Fibroblast of skin of left biceps (primary cell): ENCODE measurements around the gene ANP32A.
"Not testable (repeated sequence)": the region's sequence is repeated elsewhere in the genome, so short reads cannot be mapped to it uniquely, and the experiment has no call there.

ENCODE experiments used
- DNase-seq, 2 experiments: peaks; one replicate each; pipeline ENCODE4 v3.0.0-alpha.2; 2013; ENCODE audit warnings: low read depth in 2 of 2

The ANP32A gene

DNA sequence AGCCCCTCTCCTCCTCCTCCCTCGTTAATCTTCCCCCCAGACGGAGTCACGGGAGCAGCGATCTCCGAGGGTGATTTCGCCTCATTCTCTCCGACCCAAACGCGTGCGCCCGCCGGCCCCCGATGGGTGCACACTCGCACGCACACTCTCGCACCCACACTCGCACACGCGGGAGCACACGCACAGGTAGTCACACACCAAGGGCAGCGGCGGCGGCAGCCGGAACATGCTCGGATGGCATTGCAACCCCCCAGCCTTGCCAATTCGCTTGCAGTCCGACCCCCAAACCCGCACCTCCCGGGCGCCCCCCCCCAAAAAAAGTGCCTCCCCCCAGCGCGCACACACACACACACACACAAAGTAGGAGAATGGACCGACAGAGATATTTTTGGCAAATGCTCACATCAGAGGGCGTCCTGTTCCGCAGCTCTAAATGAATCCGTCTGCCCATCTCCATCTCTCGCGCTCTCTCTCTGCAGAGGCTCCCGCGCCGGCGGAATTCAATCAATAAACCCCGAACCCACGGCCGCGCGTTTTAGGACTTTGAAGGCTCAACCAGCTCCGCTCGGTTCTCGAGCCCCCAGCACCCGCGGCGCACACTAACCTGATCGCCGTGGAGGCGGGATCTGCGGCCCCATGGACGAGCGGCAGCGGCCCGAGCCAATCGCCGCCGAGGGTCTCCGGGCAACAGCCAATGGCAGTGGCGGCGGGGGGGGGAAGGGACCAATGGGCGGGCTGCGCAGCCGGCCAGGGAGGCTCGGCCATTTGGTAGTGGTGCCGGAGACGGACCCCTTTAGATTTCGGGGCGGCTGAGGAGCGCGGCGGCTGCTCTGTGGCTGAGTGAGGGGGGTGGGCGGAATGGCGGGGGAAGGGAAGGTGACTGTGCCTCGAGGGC, at the start of gene ANP32A:
TSS of gene ANP32A (minus strand) at position 601 of the 895 bp plus-strand sequence. CDS start at position 457, 144 bp downstream.
- peak; percentile 94 to 95 for DNase-seq

DNA sequence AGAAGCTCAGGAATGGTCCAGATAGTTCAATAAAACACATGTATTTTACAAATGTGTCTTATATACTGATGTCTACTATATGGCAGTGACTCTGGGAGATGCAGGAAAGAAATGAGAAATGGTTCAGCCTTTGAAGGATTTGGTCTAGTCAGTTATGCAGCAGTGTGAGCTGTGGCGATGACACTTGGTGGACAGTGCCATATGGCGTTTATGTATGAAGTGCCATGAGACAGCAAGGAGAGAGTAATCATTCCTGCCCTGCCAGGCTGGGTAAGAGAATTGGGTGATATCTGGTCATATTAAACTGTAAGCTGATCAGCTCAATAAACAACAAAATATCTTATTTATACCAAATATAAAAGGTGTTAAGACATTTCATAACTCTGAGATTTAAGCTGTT, 47.6 kb upstream of the ANP32A start:
- no peak for DNase-seq

DNA sequence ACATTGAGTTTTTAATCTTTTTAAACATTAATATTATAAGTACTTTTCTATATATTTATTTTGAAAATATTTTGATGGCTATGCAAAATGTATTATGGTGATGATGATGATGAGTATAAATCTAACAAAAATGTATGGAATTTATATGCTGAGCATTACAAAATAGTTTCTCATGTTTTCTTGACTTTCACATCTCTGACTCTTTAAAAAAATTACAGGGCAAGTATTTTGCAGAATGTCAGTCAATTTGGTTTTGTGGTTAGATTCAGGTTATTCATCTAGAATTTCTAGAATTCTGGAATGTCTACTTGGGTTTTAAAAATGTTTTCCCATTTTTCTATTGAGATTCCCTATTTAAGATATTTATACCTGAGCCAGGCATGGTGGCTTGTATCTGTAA, 41.7 kb upstream of the ANP32A start:
- DNase-seq: no peak

DNA sequence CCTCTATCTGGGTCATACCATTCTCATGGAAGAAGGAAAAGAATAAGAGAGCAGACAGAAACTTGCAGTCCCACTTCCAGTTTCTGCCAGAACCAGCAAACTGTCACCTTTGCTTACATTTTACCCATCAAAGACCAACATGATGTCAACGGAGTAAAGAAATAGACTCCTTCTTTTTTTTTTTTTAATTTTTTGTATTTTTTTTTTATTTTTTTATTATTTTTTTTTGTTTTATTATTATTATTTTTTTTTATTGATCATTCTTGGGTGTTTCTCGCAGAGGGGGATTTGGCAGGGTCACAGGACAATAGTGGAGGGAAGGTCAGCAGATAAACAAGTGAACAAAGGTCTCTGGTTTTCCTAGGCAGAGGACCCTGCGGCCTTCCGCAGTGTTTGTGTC, 38.0 kb upstream of the ANP32A start:
- DNase-seq: not testable (repeated sequence)

DNA sequence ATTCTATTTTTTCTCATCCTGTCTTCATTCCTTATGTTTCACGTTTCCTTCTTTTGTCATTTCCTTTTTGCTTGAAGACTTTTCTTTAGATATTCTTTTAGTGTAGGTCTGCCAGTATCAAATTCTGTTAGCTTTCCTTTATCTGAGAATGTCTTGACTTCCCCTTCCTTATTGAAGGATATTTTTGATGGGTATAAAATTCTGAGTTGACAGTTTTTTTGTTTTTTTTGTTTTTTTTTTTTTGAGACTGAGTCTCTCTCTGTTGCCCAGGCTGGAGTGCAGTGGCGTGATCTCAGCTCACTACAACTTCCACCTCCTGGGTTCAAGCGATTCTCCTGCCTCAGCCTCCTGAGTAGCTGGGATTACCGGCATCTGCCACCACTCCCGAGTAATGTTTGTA, 36.7 kb upstream of the ANP32A start:
- not testable (repeated sequence) for DNase-seq

DNA sequence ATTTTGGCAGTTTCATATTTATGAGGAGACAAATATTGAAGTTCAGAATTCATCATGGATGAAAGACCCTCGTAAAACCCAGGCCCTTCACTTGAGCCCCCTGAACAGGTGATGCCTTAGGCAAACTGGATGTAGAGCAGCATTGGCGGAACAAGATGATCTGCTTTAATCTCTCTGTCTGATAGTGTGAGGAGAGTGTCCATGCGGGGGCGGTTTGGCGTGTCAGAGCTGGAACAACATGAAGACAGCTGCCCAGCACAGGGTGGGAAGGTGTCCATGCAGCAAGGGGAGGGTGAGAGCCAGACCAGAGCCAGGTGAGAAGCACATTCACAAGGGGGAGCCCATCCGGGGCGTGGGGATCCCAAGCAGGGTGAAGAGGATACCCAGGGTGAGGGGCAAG, 31.8 kb upstream of the ANP32A start:
- no peak for DNase-seq

DNA sequence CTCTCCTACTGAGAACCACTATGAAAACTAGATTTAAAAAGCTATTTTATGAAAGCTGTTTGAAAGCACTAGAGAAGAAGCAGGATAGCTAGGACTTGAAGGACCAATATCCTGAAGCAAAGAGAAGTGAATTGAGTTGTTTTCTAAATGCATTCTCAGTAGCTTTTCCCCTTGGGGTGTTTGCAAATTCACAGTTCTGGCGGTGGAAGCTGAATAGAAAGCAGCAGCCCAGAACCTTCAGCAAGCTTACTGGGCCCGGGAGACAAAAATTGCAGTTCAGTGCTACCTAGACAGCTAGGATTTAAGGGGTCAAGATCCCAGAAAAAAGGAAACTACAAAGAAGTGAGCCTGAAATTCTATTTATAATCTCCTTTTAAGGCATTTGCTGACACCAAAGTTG, 31.3 kb upstream of the ANP32A start:
- DNase-seq: no peak

DNA sequence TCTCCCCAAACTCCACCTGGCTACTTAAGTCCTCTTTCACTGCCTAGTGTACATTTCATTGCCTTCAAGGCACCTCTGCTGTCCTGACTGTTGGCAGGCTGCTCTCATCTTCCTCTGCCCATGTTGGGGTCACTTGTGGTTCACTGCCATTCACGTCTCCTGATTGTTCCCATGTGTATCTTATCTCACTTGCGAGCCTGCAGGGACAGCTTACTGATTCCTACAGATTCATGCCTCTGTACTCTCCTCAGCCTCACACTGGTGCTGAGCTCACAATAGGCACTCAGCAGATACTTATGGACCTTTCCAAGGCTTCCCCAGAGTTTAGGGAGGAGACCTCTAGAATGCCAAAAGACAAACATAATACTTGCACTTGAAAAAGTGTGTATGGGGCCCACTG, 28.8 kb upstream of the ANP32A start:
- no peak for DNase-seq

DNA sequence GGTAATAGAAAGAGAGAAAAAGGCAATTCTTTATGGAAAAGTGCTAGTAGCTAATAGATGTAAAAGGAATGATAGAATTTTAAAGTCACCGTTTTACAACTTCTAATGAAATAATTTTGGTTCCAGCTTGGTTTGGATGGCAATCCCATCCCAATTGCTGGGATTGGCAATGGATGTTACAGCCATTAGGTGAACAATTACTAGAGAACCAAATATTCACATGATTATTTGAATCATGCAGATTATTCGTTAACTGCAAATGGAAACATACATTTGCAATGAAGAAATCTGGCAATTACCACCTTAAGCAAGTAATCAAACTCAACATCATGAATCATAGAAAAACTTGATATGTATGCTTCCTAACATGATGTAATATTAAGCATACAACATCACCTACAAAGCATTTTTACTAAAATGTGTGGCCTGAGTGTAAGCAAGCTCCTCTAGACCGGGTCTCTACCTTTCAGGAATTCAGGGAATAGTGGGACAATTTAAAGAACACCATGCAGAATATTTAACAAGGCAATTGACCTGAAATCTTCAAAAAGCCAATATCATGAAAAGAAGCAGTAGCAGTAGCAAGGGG, 26.2 kb upstream of the ANP32A start:
- no peak for DNase-seq

DNA sequence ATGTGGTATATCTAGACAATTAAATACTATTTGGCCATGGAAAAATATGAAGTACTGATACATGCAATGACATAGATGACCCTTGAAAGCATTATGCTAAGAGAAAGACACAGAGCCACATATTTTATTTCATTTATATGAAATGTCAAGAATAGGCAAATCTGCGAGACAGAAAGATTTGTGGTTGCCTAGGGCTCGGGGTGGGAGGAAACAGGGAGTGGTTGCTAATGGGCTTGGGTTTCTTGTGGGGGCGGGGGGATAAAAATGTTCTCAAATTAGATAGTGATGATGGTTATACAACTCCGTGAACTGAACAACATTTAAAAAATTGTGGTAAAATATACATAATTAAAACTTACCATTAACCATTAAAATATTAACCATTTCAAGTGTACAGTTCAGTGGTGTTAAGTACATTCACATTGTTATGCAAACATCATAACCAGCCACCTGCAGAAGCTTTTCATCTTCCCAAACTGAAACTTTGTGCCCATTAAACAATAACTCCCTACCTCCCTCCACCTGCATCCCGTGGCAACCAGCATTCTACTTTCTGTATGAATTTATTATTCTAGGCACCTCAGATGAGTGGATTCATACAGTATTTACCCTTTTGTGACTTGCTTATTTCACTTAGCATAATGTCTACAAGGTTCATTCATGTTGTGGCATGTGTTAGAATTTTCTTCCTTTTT, 24.3 kb upstream of the ANP32A start:
- DNase-seq: no peak

DNA sequence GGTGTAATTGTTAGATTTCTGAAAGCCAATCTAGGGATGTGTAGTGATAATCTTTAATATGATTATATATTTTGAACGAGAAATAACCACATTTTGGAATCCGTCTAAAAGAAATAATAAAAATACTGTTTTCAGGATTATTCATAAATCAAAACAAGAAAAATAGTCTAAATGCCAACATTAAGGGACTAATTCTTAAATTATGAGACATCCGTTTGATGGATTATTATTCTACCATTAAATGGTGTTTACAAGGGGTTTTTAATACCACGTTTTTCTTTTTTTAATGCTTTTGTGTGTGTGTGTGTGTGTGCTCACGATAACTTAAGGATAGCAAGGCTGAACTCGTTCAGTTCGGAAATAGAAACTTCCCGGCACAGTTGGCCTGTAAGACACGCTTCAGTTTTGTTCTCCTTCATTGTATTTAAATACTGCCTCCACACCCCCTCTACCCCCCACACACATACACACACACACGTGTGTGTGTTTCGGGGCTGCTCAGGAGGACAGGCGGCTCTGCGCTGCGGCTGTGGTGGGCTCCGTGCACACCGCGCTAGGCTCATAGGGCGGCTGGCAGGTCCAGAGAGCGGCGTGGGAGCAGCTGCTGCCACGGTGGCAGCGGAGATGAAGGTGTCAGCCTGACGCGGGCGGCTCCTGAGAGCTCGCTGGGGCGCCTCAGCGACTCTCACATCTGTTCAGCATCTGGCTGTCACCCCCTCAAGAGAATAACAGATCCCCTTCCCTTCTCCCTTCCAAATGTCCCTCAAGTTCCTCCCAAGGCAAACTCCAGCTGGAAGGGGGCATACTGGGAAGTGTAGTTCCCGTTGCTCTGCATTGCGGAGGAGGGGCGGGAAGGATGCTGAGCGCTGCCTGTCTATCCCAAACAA, 23.0 kb upstream of the ANP32A start:
- DNase-seq: no peak

DNA sequence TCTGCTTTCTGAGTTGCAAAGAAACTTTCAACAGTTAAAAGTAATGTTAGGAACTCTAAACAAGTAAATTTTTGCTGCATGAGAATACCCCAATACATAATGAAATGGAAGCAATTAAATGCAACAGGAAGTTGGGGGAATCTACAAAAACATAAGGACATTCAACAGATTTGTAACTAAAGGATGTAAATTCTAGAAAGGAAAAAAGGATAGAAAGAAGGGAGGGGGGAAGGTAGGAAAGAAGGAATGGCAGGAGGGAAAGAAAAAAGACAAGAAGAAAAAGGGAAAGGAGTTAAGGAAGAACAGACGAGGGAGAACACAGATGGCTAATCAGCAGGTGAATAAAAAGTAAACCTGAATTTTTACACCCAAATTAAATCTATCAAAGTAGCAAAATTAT, 22.3 kb upstream of the ANP32A start:
- no peak for DNase-seq

DNA sequence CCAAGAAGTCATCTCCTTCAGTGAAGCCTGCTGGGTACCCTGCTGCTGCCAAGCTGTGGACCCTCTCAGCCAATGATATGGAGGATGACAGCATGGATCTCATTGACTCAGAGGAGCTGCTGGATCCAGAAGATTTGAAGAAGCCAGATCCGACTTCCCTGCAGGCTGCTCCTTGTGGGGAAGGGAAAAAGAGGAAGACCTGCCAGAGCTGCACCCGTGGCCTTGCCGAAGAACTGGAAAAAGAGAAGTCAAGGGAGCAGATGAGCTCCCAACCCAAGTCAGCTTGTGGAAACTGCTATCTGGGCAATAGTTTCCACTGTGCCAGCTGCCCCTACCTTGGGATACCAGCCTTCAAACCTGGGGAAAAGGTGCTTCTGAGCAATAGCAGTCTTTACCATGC, 13.7 kb upstream of the ANP32A start:
- DNase-seq: no peak

DNA sequence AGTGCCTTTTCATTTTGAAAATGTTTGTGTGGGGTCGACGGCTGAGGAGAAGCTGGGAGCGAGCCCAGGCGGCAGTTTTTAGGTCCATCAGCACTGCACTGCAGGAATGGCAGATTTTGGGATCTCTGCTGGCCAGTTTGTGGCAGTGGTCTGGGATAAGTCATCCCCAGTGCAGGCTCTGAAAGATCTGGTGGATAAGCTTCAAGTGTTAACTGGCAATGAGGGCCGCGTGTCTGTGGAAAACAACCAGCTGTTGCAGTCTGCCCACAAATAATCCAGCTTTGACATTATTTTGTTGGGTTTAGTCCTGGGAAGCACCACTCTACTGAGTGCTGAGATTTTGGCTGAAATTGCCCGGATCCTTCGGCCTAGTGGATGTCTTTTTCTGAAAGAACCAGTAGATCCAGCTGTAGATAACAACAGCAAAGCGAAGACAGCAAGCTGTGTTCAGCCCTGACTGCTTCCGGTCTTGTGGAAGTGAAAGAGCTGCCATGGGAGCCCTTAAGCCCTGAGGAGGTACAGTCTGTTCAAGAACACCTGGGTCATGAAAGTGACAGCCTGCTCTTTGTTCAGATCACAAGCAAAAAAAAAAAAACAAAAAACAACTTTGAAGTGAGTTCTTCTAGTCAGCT, 13.1 kb upstream of the ANP32A start:
- no peak for DNase-seq

DNA sequence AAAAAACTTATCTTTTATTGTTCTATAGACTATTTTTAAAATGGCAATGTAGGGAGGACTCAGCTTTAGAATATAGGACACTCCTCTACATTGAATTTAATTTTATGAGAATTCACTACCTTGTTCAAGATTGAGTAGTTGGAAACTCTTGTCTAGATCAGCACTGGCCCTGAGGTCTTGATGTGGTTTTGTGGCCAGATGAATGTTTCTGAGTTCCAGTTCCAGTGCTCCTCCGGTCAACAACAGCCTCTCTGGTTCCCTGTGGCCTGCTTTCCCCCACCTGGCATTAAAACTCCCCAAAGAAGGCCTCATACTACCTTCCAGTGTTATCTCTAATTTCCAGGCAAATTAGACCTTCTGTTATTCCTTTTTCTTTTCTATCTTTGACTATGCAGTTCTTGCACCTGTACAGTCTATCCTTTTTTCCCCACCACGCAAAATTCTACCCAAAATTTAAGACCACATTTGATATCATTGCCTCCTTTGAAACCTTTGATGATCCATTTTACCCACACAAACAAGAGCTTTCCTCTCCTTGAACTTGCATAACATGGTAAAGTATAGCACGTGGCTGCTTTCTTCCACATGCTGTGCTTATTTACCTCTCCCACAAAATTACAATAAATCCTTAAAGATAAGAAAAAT, 9.6 kb upstream of the ANP32A start:
- DNase-seq: no peak

DNA sequence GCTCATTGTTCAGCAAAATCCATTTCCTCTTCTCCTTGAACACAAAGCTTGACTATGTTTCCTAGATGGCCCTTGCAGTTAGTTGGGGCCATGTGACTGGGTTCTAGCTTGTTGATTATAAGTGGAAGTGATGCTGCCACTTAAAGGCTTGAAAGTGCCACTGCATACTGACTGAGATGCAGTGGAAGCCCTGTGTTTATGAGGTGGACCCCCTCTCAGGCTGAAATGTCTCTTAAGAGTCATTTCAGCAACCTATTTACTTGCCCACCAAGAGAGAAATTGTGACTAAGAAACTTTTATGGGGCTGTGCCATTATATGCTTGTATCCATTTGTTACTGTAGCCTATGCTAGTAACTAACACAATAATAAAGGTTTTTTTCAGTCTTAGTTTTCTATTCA, 8.4 kb upstream of the ANP32A start:
- no peak for DNase-seq

DNA sequence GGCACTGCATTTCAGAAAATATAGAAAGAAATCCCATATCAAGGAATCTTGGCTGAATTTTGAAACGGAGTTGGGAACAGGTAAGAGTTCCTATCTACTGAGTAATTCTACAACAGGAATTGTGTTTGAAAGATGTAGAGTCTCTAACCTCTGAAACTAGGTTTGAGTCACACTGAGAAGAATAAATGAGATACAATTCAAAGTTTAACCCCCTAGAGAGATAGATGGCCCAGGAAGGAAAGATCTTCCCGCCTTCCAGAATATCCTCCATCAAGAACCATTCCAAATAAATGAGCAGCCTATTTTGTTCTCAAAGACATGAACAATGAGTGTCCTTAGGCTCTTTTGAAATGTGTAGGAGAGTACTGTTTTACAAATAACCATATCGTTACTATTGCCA, 2.9 kb upstream of the ANP32A start:
- no peak for DNase-seq

DNA sequence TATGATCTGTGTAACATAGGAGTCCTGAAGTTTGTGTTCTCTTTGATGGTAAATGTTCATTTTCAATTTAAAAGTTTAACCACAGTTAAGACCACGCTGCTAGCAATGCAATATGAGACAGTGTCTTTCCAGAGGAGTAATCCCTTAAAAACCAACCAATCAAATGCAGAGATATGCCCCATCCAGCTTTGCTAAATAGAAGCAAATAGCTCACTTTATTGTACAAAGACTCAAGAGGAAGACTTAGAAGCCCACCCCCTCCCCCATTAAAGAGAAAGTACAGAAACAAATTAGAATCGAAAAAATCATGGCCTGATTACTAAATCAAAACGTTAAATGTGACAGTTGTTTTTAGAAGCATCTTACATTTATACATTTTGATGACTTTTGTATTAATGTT, 2.1 kb upstream of the ANP32A start:
- no peak for DNase-seq

DNA sequence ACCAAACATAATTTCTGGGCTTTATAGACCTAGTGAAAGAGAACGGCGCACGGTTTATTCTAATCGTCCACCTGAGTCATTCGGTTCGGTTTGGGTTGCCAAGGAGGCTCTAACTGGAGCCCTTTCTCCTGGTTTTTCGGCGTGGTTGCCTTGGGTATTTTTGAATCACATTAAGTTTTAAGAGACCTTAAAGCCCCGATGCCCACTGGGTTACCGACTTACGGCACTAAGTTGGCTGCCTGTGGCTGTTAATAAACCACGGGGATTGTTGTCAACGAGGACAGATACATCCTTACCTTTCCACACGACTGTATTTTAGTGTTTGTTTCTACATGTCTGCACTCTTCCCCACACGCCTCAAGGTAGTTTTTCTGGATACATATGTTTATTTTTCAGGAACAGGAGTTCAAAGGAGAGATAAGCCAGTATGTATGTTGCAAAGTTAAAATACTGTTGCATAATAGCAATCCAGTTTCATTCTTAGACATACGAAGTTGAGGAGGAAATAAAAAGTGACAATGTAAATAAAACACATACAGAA, 1.2 kb upstream of the ANP32A start:
- no peak for DNase-seq

DNA sequence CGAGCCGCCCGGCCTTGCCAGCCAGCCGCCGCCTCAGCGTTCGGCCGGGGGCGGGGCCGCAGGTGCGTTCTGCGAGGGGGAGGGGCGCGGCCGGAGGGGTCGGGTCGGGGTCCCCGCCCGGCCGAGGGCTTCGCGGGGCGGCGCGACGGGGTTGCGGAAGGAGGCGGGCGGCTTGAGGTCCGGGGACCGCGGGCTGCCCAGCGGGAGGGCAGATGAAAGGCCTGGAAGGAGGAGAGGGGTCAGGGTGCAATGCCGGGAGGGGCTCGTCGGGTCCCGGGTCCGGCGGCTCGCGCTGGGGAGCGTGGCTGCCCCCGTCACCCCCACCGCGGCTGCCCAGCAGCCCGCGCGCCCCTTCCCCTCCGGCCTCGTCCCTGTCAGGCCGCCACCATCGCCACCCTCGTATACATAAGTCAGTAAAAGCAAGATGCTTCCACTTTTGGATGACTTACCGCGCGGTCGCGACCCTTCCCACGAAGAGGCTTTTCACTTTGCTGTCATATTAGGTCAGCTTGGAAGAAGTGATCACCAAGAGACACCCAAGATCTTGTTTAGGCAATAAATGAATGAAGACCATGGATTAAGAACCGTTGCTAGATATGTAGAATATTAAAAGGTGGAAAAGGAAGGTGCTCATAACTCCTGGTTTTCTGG, 620 bp upstream of the ANP32A start:
- no peak for DNase-seq
